H1 (cell line): ENCODE measurements around the gene FKBP6. TPM values are rescaled to one million over a fixed set of nuclear protein-coding genes. Genes with fewer than 3 reads are reported as not detected.
"Not testable (repeated sequence)": the region's sequence is repeated elsewhere in the genome, so short reads cannot be mapped to it uniquely, and the experiment has no call there.

Source experiments
- CTCF ChIA-PET: fragments of 300-600 bp; sonication (Branson Sonifier 250); formaldehyde crosslinking; loops from one replicate; lab custom pipeline; 2021; ENCODE audit not compliant: partially characterized antibody; lab: Charles Lee
- POLR2A ChIA-PET: fragments of 300-600 bp; sonication (Branson Sonifier 250); formaldehyde crosslinking; loops from one replicate; lab custom pipeline; 2021; ENCODE audit warnings: inconsistent platforms; ENCODE audit not compliant: partially characterized antibody; lab: Charles Lee
- DNase-seq, 2 experiments: peaks; one replicate each; pipeline versions ENCODE4 v3.0.0 to v3.0.0-alpha.2; 2010 to 2022; ENCODE audit warnings: low spot score in 2 of 2, low read depth in 1 of 2, mixed read lengths in 1 of 2
- FAIRE-seq: peaks from 2 replicates; lab custom pipeline; 2011; peaks lifted over from hg19 to GRCh38; lab: Jason Lieb, UNC
- H2AFZ ChIP-seq: 2 replicates; pipeline ENCODE4 v1.8.1; 2012; ENCODE audit warnings: low read length, inconsistent platforms
- H2AK5ac ChIP-seq: 2 replicates; pipeline ENCODE4 v1.6.1; 2013; ENCODE audit warnings: low read depth, low read length
- H2BK120ac ChIP-seq: replicated peaks from 2 replicates; pipeline ENCODE3; 2013; ENCODE audit warnings: low read depth, low read length, inconsistent platforms
- H2BK12ac ChIP-seq: 2 replicates; pipeline ENCODE4 v1.6.1; 2013; ENCODE audit warnings: low read depth, low read length
- H2BK15ac ChIP-seq: 2 replicates; pipeline ENCODE4 v1.6.1; 2013; ENCODE audit warnings: low read length
- H2BK20ac ChIP-seq: 2 replicates; pipeline ENCODE4 v1.6.1; 2013; ENCODE audit warnings: low read length
- H2BK5ac ChIP-seq: 2 replicates; pipeline ENCODE4 v1.6.1; 2013; ENCODE audit warnings: low read depth, low read length
- H3K14ac ChIP-seq: 2 replicates; pipeline ENCODE4 v1.6.1; 2013; ENCODE audit warnings: inconsistent platforms; ENCODE audit not compliant: insufficient read length
- H3K18ac ChIP-seq: 2 replicates; pipeline ENCODE4 v1.6.1; 2013; ENCODE audit warnings: low read length; ENCODE audit errors: extremely low read depth
- H3K23ac ChIP-seq: 2 replicates; pipeline ENCODE4 v1.6.1; 2013; ENCODE audit warnings: inconsistent platforms; ENCODE audit not compliant: insufficient read length
- H3K23me2 ChIP-seq: 2 replicates; pipeline ENCODE4 v1.6.1; 2013; ENCODE audit warnings: low read depth, low read length
- H3K27ac ChIP-seq: 2 replicates; pipeline ENCODE4 v1.6.1; 2011; ENCODE audit warnings: low read depth, low read length, inconsistent platforms
- H3K27me3 ChIP-seq, 4 experiments: replicated peaks in 1 of 4; 1 replicate in 1 of 4; 2 replicates in 3 of 4; pipeline versions ENCODE4 v1.6.1 to v1.8.1; 2011 to 2013; ENCODE audit warnings: low read length in 3 of 4, mild to moderate bottlenecking in 3 of 4, inconsistent platforms in 2 of 4, mixed read lengths in 2 of 4, moderate library complexity in 1 of 4; ENCODE audit not compliant: control insufficient read depth in 3 of 4, insufficient read depth in 3 of 4; ENCODE audit errors: extremely low read depth in 1 of 4
- H3K36me3 ChIP-seq, 4 experiments: 2 replicates each; pipeline versions ENCODE4 v1.6.1 to v1.8.1; 2011 to 2013; ENCODE audit warnings: mild to moderate bottlenecking in 4 of 4, low read length in 3 of 4, moderate library complexity in 2 of 4, control low read depth in 1 of 4, inconsistent platforms in 1 of 4; ENCODE audit not compliant: insufficient read depth in 4 of 4, control insufficient read depth in 2 of 4
- H3K4ac ChIP-seq: replicated peaks from 2 replicates; pipeline ENCODE3; 2013; ENCODE audit warnings: low read length, low read depth, mixed read lengths, inconsistent platforms; ENCODE audit not compliant: insufficient read length
- H3K4me1 ChIP-seq, 4 experiments: replicated peaks in 1 of 4; 1 replicate in 1 of 4; 2 replicates in 3 of 4; pipeline versions ENCODE4 v1.6.1 to v1.8.1; 2011 to 2013; ENCODE audit warnings: low read length in 3 of 4, inconsistent platforms in 2 of 4, mixed read lengths in 1 of 4; ENCODE audit not compliant: insufficient read depth in 4 of 4, control insufficient read depth in 3 of 4
- H3K4me2 ChIP-seq, 2 experiments: 2 replicates each; pipeline versions ENCODE4 v1.6.1 to v1.8.1; 2011 to 2013; ENCODE audit warnings: low read depth in 2 of 2, low read length in 2 of 2, control low read depth in 1 of 2, inconsistent platforms in 1 of 2, mild to moderate bottlenecking in 1 of 2; ENCODE audit not compliant: insufficient read depth in 1 of 2
- H3K4me3 ChIP-seq, 4 experiments: fragments of 200-600, 300-600 bp in 1 of 4; sonication (generic), shearing (Covaris generic), sonication (Bioruptor Twin) in 1 of 4; 2 replicates each; pipeline versions ENCODE4 v1.5.1 to v1.8.1; 2011 to 2016; ENCODE audit warnings: low read length in 4 of 4, low read depth in 3 of 4, control low read depth in 2 of 4, inconsistent platforms in 2 of 4, mild to moderate bottlenecking in 2 of 4, mixed read lengths in 1 of 4, moderate library complexity in 1 of 4; ENCODE audit not compliant: insufficient read depth in 2 of 4; ENCODE audit errors: extremely low read depth in 1 of 4
- H3K56ac ChIP-seq: replicated peaks from 2 replicates; pipeline ENCODE3; 2013; ENCODE audit warnings: low read depth, mild to moderate bottlenecking, mixed read lengths, low read length, inconsistent platforms; ENCODE audit not compliant: insufficient read length
- H3K79me1 ChIP-seq: 2 replicates; pipeline ENCODE4 v1.6.1; 2013; ENCODE audit warnings: low read depth, low read length, control low read depth
- H3K79me2 ChIP-seq, 2 experiments: 2 replicates each; pipeline versions ENCODE4 v1.6.1 to v1.8.1; 2012 to 2013; ENCODE audit warnings: low read length in 2 of 2, mild to moderate bottlenecking in 2 of 2, inconsistent platforms in 1 of 2; ENCODE audit not compliant: insufficient read depth in 2 of 2, control insufficient read depth in 1 of 2
- H3K9ac ChIP-seq, 4 experiments: replicated peaks in 1 of 4; 1 replicate in 1 of 4; 2 replicates in 3 of 4; pipeline versions ENCODE4 v1.6.1 to v1.8.1; 2011 to 2013; ENCODE audit warnings: low read depth in 3 of 4, low read length in 3 of 4, control low read depth in 2 of 4, mild to moderate bottlenecking in 2 of 4, moderate library complexity in 2 of 4, inconsistent platforms in 1 of 4; ENCODE audit errors: extremely low read depth in 1 of 4
- H3K9me3 ChIP-seq, 2 experiments: 2 replicates each; pipeline versions ENCODE4 v1.6.1 to v1.8.1; 2012 to 2013; ENCODE audit warnings: mild to moderate bottlenecking in 2 of 2, moderate library complexity in 2 of 2, control low read depth in 1 of 2, inconsistent platforms in 1 of 2, low read depth in 1 of 2, low read length in 1 of 2, mixed read lengths in 1 of 2; ENCODE audit not compliant: insufficient read depth in 2 of 2
- H4K20me1 ChIP-seq, 2 experiments: replicated peaks in 1 of 2; 2 replicates each; pipeline versions ENCODE3 to v1.8.1; 2011 to 2013; ENCODE audit warnings: inconsistent platforms in 2 of 2, low read length in 2 of 2, mild to moderate bottlenecking in 1 of 2; ENCODE audit not compliant: insufficient read depth in 2 of 2, control insufficient read depth in 1 of 2
- H4K5ac ChIP-seq: 2 replicates; pipeline ENCODE4 v1.6.1; 2013; ENCODE audit warnings: low read length, low read depth, mixed read lengths, inconsistent platforms; ENCODE audit not compliant: insufficient read length
- H4K8ac ChIP-seq: 2 replicates; pipeline ENCODE4 v1.8.0; 2013; ENCODE audit warnings: mild to moderate bottlenecking, moderate library complexity, low read length, inconsistent platforms; ENCODE audit not compliant: insufficient read depth; ENCODE audit errors: extremely low read depth
- H4K91ac ChIP-seq: replicated peaks from 2 replicates; pipeline ENCODE3; 2013; ENCODE audit warnings: low read length, mixed read lengths, inconsistent platforms; ENCODE audit not compliant: insufficient read length
- NRF1 ChIP-seq: IDR thresholded peaks from 2 replicates; pipeline ENCODE4 v1.6.1; 2011; ENCODE audit warnings: mild to moderate bottlenecking, low read depth, low read length, improper control_type of control experiment
- WGBS, 2 experiments: shearing (Covaris generic) in 1 of 2; methylation state at CpG; one replicate each; pipeline versions ENCODE4 v1.1.6 to v1.1.7; 2013 to 2015; ENCODE audit warnings: low lambda C conversion rate in 2 of 2, mixed read lengths in 2 of 2, inconsistent platforms in 1 of 2, low coverage in 1 of 2, missing lambda C conversion rate in 1 of 2; ENCODE audit not compliant: insufficient replicate concordance in 2 of 2, insufficient coverage in 1 of 2, insufficient read length in 1 of 2; ENCODE audit errors: extremely low coverage in 1 of 2, missing lambda C conversion rate in 1 of 2; 5-methylcytosine and 5-hydroxymethylcytosine counted together
- polyA plus RNA-seq, 7 experiments: library from polyadenylated mRNA; depleted of rRNA in 3 of 7; stranded (reverse) in 5 of 7; unstranded in 2 of 7; fragments of >200 nt in 5 of 7; fragments of 200-250 nt in 2 of 7; gene quantifications; 1 replicate in 5 of 7; 2 replicates in 1 of 7; 4 replicates in 1 of 7; pipeline versions ENCODE4 v1.2.1 to v1.2.3, GENCODE V29; 2011 to 2013; ENCODE audit warnings: missing spikeins in 2 of 7, mixed read lengths in 2 of 7
- total RNA-seq: library from RNA; stranded (reverse); fragmentation: NEBNext Ultra II Directional; extraction: Animal tissue kit (Norgen Biotek cat#: 25700); gene quantifications from 2 replicates; pipeline ENCODE4 v1.2.1, GENCODE V29; 2021
- TF ChIP-seq, protein P1 (sequence below): IDR thresholded peaks from 2 replicates; pipeline ENCODE4 v1.6.1; 2012; ENCODE audit warnings: inconsistent platforms
- TF ChIP-seq, protein P2 (sequence below): IDR thresholded peaks from 2 replicates; pipeline ENCODE4 v1.6.1; 2012; ENCODE audit warnings: inconsistent platforms

FKBP6 gene
- total and polyA plus RNA-seq, 2 of the 8 experiments (the other 6 are each of a cell fraction or from before 2014, with no cell fraction given) = 0.14 to 0.19 TPM

DNA sequence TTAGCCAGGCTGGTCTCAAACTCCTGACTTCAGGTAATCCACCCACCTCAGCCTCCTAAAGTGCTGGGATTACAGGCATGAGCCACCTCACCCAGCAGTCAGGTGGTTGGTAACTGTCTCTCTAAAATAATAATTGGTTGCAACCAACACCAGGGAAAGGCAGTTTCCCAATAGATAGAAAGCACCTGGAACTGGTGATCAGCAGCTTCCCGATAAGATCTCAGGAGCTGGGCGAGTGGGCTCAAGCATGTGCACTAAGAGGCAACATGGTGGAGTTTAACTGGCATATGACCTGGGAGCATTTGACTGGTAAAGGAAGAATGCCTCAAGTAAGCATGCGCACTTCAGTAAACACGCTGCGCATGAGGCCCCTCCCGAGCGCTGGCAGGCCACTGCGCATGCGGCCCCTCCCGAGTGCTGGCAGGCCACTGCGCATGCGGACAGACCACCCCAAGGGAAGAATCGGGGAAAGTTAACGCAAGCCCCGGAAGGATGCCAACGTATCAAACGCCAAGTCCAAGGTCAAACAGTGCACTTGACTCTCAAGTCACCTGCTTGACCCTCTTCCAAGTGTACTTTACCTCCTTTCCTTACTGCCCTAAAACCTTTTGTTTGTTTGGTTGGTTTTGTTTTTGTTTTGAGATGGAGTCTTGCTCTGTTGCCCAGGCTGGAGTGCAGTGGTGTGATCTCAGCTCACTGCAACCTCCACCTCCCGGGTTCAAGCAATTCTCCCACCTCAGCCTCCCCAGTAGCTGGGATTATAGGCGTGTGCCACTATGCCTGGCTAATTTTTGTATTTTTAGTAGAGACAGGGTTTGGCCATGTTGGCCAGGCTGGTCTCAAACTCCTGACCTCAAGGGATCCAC lies 71.5 kb downstream of the FKBP6 start:
- H3K4ac ChIP-seq, H4K20me1 ChIP-seq, H3K18ac ChIP-seq, DNase-seq, H3K23ac ChIP-seq, H3K23me2 ChIP-seq, H4K5ac ChIP-seq, H4K8ac ChIP-seq, H2BK120ac ChIP-seq, H3K9me3 ChIP-seq, H4K91ac ChIP-seq, H3K79me1 ChIP-seq, H2BK20ac ChIP-seq, H3K9ac ChIP-seq, H3K27ac ChIP-seq, H3K27me3 ChIP-seq, H3K4me1 ChIP-seq, H2BK12ac ChIP-seq, H3K79me2 ChIP-seq, H2BK5ac ChIP-seq, FAIRE-seq, H2AK5ac ChIP-seq, H2BK15ac ChIP-seq, H3K56ac ChIP-seq, H3K14ac ChIP-seq, H3K36me3 ChIP-seq, H3K4me3 ChIP-seq: not testable (repeated sequence)
- ChIA-PET CTCF (interaction anchor here (0.6 to 1.4 kb wide), 3 partner anchors 22 to 55 kb away, joined by 3 to 4 read pairs (median 4); no protein-coding TSS in a partner anchor), POLR2A (interaction anchor here (1.1 to 2.5 kb wide), 3 partner anchors 30 to 44 kb away, joined by 3 to 7 read pairs (median 3); no protein-coding TSS in a partner anchor)
- Histone ChIP-seq H2AFZ (peak overlapping the region; percentile 65; the same call in 1 of the 2 replicates), H3K4me2 (peak overlapping the region in 1 of 2 experiments; percentile 23; a peak in 1 of 4 replicates)
- WGBS, 2 experiments = 63% methylated on average over 16 of the region's 19 CpGs; no CpG with 5 or more reads in 1 of the 2 experiments
- TF ChIP-seq NRF1 = peak; percentile 69
- TF ChIP-seq, protein P1, sequence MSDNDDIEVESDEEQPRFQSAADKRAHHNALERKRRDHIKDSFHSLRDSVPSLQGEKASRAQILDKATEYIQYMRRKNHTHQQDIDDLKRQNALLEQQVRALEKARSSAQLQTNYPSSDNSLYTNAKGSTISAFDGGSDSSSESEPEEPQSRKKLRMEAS = peak; percentile 53; the same call in 1 of the 2 replicates
- TF ChIP-seq, protein P2, sequence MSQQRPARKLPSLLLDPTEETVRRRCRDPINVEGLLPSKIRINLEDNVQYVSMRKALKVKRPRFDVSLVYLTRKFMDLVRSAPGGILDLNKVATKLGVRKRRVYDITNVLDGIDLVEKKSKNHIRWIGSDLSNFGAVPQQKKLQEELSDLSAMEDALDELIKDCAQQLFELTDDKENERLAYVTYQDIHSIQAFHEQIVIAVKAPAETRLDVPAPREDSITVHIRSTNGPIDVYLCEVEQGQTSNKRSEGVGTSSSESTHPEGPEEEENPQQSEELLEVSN = peak; percentile 34; the same call in 1 of the 2 replicates
